Esophagus squamous epithelium (tissue), 4 donors: ENCODE results near the gene TRMT44.

ENCODE experiments used
- POLR2A ChIP-seq, 4 donors: fragments of 450-650 bp; IDR thresholded peaks; one replicate each; pipeline ENCODE4 v1.6.1; 2017; ENCODE audit warnings: antibody characterized with exemption in 4 of 4, mild to moderate bottlenecking in 4 of 4, moderate library complexity in 3 of 4
- TF ChIP-seq, protein P1 (sequence below), 6 experiments: fragments of 450-650 bp in 4 of 6; fragments of 200-600 bp in 2 of 6; sonication (generic) in 2 of 6; IDR thresholded peaks; one replicate each; pipeline ENCODE4 v1.5.1; 2016 to 2019; ENCODE audit warnings: antibody characterized with exemption in 6 of 6, mild to moderate bottlenecking in 4 of 6, moderate library complexity in 4 of 6

- TF ChIP-seq, protein P1, sequence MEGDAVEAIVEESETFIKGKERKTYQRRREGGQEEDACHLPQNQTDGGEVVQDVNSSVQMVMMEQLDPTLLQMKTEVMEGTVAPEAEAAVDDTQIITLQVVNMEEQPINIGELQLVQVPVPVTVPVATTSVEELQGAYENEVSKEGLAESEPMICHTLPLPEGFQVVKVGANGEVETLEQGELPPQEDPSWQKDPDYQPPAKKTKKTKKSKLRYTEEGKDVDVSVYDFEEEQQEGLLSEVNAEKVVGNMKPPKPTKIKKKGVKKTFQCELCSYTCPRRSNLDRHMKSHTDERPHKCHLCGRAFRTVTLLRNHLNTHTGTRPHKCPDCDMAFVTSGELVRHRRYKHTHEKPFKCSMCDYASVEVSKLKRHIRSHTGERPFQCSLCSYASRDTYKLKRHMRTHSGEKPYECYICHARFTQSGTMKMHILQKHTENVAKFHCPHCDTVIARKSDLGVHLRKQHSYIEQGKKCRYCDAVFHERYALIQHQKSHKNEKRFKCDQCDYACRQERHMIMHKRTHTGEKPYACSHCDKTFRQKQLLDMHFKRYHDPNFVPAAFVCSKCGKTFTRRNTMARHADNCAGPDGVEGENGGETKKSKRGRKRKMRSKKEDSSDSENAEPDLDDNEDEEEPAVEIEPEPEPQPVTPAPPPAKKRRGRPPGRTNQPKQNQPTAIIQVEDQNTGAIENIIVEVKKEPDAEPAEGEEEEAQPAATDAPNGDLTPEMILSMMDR (IDR thresholded peaks at IDR 0.05), result no peak
- no peak for TF ChIP-seq POLR2A (IDR thresholded peaks at IDR 0.05)
Measured at GRCh38 chr4:8514391-8514790, 73.8 kb downstream of the TRMT44 start.
